Stimulated activated CD8-positive, alpha-beta memory T cell treated with anti-CD3 and anti-CD28 coated beads, Interleukin-2, amount 100 ng/mL, for 48 hours (primary cell): ENCODE results near the gene ADAMTS18.

Experiments used
- DNase-seq, 2 donors: peaks; one replicate each; pipeline ENCODE4 v3.0.0-alpha.2; 2020; ENCODE audit warnings: low read depth in 2 of 2

The ADAMTS18 gene

GRCh38 chr16:77328768-77329167 is 106.1 kb downstream of the ADAMTS18 start:
- no peak for DNase-seq

- no peak for DNase-seq
These were observed 106.6 kb downstream of the ADAMTS18 start for GRCh38 chr16:77328274-77328673.

GRCh38 chr16:77327717-77328116 is 107.1 kb downstream of the ADAMTS18 start:
- DNase-seq: no peak

GRCh38 chr16:77324729-77325128 is 110.1 kb downstream of the ADAMTS18 start:
- DNase-seq: no peak

- no peak for DNase-seq
These were observed 111.1 kb downstream of the ADAMTS18 start for GRCh38 chr16:77323695-77324094.

- DNase-seq: no peak
These were observed 112.1 kb downstream of the ADAMTS18 start for GRCh38 chr16:77322757-77323156.

GRCh38 chr16:77317059-77317458 is 117.8 kb downstream of the ADAMTS18 start:
- no peak for DNase-seq

- no peak for DNase-seq
These were observed 124.0 kb downstream of the ADAMTS18 start for GRCh38 chr16:77310877-77311276.

GRCh38 chr16:77308163-77308561 is 126.7 kb downstream of the ADAMTS18 start:
- DNase-seq: no peak

- DNase-seq: no peak
These were observed 127.2 kb downstream of the ADAMTS18 start for GRCh38 chr16:77307426-77308162.

- DNase-seq: no peak
These were observed 128.8 kb downstream of the ADAMTS18 start for GRCh38 chr16:77306075-77306474.

GRCh38 chr16:77304877-77305276 is 130.0 kb downstream of the ADAMTS18 start:
- DNase-seq: no peak

GRCh38 chr16:77304134-77304533 is 130.7 kb downstream of the ADAMTS18 start:
- DNase-seq: no peak

- DNase-seq: no peak
These were observed 132.2 kb downstream of the ADAMTS18 start for GRCh38 chr16:77302674-77303073.

- DNase-seq: no peak
These were observed 132.6 kb downstream of the ADAMTS18 start for GRCh38 chr16:77302249-77302648.

GRCh38 chr16:77300256-77300655 is 134.6 kb downstream of the ADAMTS18 start:
- DNase-seq: no peak

GRCh38 chr16:77299395-77299794 is 135.4 kb downstream of the ADAMTS18 start:
- DNase-seq: no peak

GRCh38 chr16:77298418-77299360 is 136.1 kb downstream of the ADAMTS18 start:
- no peak for DNase-seq

GRCh38 chr16:77297996-77298395 is 136.8 kb downstream of the ADAMTS18 start:
- DNase-seq: no peak

- DNase-seq: no peak
These were observed 138.9 kb downstream of the ADAMTS18 start for GRCh38 chr16:77295896-77296295.

- DNase-seq: no peak
These were observed 144.3 kb downstream of the ADAMTS18 start for GRCh38 chr16:77290451-77291115.

- DNase-seq: no peak
These were observed 145.5 kb downstream of the ADAMTS18 start for GRCh38 chr16:77289331-77289809.
